CD8-positive, alpha-beta memory T cell (primary cell): ENCODE measurements around the gene PSMC4. TPM values are rescaled to one million over a fixed set of nuclear protein-coding genes. Genes with fewer than 3 reads are reported as not detected.
A peak's percentile ranks its signal among the peaks of the same experiment; 100 is the strongest.

Source experiments
- CTCF ChIA-PET: fragments of 350-600 bp; sonication (Branson Sonifier 250); formaldehyde crosslinking; loops from one replicate; lab custom pipeline; 2021; ENCODE audit warnings: antibody characterized with exemption; lab: Charles Lee
- POLR2A ChIA-PET: fragments of 350-600 bp; sonication (Branson Sonifier 250); formaldehyde crosslinking; loops from one replicate; lab custom pipeline; 2021; ENCODE audit warnings: antibody characterized with exemption; lab: Charles Lee
- DNase-seq, 5 donors: peaks; one replicate each; pipeline versions ENCODE4 v3.0.0 to v3.0.0-alpha.2; 2020 to 2022; ENCODE audit warnings: mixed read lengths in 1 of 5
- H3K27ac ChIP-seq: one replicate; pipeline ENCODE4 v1.7.0; 2013; ENCODE audit warnings: low read depth, mild to moderate bottlenecking, low read length, moderate library complexity
- H3K27me3 ChIP-seq: 2 replicates; pipeline ENCODE4 v1.7.0; 2013; ENCODE audit warnings: low read length, mild to moderate bottlenecking; ENCODE audit not compliant: insufficient read depth, poor library complexity, severe bottlenecking
- H3K36me3 ChIP-seq: 2 replicates; pipeline ENCODE4 v1.7.0; 2013; ENCODE audit warnings: mild to moderate bottlenecking, low read length, moderate library complexity; ENCODE audit not compliant: insufficient read depth
- H3K4me1 ChIP-seq: 2 replicates; pipeline ENCODE4 v1.7.0; 2013; ENCODE audit warnings: mild to moderate bottlenecking, low read length, moderate library complexity; ENCODE audit not compliant: insufficient read depth
- H3K4me3 ChIP-seq: 2 replicates; pipeline ENCODE4 v1.7.0; 2013; ENCODE audit warnings: mild to moderate bottlenecking, low read length
- H3K9me3 ChIP-seq: 2 replicates; pipeline ENCODE4 v1.7.0; 2013; ENCODE audit warnings: mild to moderate bottlenecking, low read length
- H3K27ac Mint-ChIP-seq, 8 donors: one replicate each; pipeline ENCODE4 v1.8.0; 2020 to 2021; ENCODE audit warnings: mixed read lengths in 8 of 8, mild to moderate bottlenecking in 6 of 8, inconsistent platforms in 3 of 8, moderate library complexity in 3 of 8
- H3K27me3 Mint-ChIP-seq, 2 donors: one replicate each; pipeline ENCODE4 v1.8.0; 2020 to 2021; ENCODE audit warnings: mixed read lengths in 2 of 2, mild to moderate bottlenecking in 1 of 2, moderate library complexity in 1 of 2
- H3K36me3 Mint-ChIP-seq, 3 donors: one replicate each; pipeline ENCODE4 v1.8.0; 2020 to 2021; ENCODE audit warnings: mixed read lengths in 3 of 3, inconsistent platforms in 1 of 3, mild to moderate bottlenecking in 1 of 3
- H3K4me1 Mint-ChIP-seq, 3 donors: one replicate each; pipeline ENCODE4 v1.8.0; 2020 to 2021; ENCODE audit warnings: mixed read lengths in 3 of 3, inconsistent platforms in 1 of 3, mild to moderate bottlenecking in 1 of 3
- H3K4me3 Mint-ChIP-seq, 7 donors: one replicate each; pipeline ENCODE4 v1.8.0; 2020 to 2021; ENCODE audit warnings: mixed read lengths in 7 of 7, mild to moderate bottlenecking in 6 of 7, moderate library complexity in 4 of 7, inconsistent platforms in 2 of 7
- H3K9me3 Mint-ChIP-seq, 5 donors: one replicate each; pipeline ENCODE4 v1.8.0; 2020 to 2022; ENCODE audit warnings: mixed read lengths in 5 of 5, mild to moderate bottlenecking in 3 of 5, moderate library complexity in 2 of 5, inconsistent platforms in 1 of 5
- polyA plus RNA-seq: library from polyadenylated mRNA; unstranded; fragments of 300-500 nt; fragmentation: Illumina TruSeq; gene quantifications from one replicate; pipeline ENCODE4 v1.2.3, GENCODE V29; 2021
- total RNA-seq, 2 experiments: library from RNA; stranded (reverse); gene quantifications; one replicate each; pipeline ENCODE4 v1.2.3, GENCODE V29; 2021

The PSMC4 gene
- total and polyA plus RNA-seq, 3 experiments from 2014 or later, result 114 to 179 (median 170) TPM

DNA sequence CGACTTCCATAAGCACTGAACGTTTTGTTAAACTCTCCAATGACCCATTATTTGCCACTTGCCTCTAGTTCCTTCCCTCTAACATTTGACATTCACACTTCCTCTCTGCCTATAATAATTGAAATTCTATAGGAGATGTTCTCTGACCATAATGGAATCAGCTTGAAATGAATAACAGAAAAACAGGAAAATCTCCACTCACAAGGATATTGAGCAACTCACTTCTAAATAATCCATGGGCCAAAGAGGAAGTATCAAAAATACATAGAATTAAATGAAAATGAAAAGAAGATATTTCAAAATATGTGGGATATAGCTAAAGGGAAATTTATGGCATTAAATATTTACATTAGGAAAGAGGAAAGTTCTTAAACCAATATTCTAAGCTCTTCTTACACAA is 33.2 kb upstream of the PSMC4 start:
- H3K9me3 Mint-ChIP-seq, result peaks cover 10 to 21% (median 17%) of the 10 kb centered on the region in 5 donors
- no peak overlapping the region for H3K4me3 Mint-ChIP-seq
- Histone ChIP-seq H3K36me3 (no peaks in the 10 kb centered on the region), H3K27ac (no peak overlapping the region), H3K27me3 (no peaks in the 10 kb centered on the region), H3K4me1 (peaks cover 68% of the 10 kb centered on the region), H3K4me3 (no peak overlapping the region), H3K9me3 (no peaks in the 10 kb centered on the region)
- ChIA-PET POLR2A (interaction anchor here (0.5 kb wide), 1 partner anchor 8 kb away, joined by 3 read pairs; no protein-coding TSS in a partner anchor), CTCF (interaction anchor here (2.0 kb wide), 1 partner anchor 33 kb away, joined by 15 read pairs; the partner anchor contains the start of gene PSMC4)
- H3K27me3 Mint-ChIP-seq, result no peaks in the 10 kb centered on the region
- H3K36me3 Mint-ChIP-seq, result peaks cover 0 to 18% (median 2%) of the 10 kb centered on the region in 3 donors
- peaks cover 73 to 84% (median 82%) of the 10 kb centered on the region in 3 donors for H3K4me1 Mint-ChIP-seq
- DNase-seq, result no peak
- peak overlapping the region in 6 of 8 donors; percentile 47 to 90 (median 78) for H3K27ac Mint-ChIP-seq

DNA sequence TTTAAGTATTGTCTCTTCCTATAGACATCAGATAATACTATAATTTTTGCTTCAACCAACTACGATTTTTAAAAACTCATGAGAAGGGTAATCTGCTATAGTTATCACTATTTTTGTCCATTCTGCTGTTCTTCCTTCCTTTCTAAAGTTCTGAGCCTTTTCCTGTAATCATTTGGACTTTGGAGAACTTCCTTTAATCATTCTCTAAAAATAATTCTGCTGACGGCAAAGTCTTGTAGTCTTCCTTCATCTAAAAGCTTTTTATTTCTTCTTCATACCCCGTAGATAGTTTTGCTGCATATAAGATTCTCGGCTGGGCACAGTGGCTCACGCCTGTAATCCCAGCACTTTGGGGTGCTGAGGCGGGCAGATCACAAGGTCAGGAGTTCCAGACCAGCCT is 31.4 kb upstream of the PSMC4 start:
- Histone ChIP-seq H3K9me3 (no peaks in the 10 kb centered on the region), H3K27ac (no peak overlapping the region), H3K4me3 (no peak overlapping the region), H3K27me3 (no peaks in the 10 kb centered on the region), H3K36me3 (no peaks in the 10 kb centered on the region), H3K4me1 (peaks cover 77% of the 10 kb centered on the region)
- H3K4me1 Mint-ChIP-seq, result peaks cover 78 to 90% (median 89%) of the 10 kb centered on the region in 3 donors
- peak overlapping the region in 3 of 7 donors; percentile 9 to 32 (median 23) for H3K4me3 Mint-ChIP-seq
- H3K27me3 Mint-ChIP-seq, result no peaks in the 10 kb centered on the region
- peaks cover 0 to 18% (median 2%) of the 10 kb centered on the region in 3 donors for H3K36me3 Mint-ChIP-seq
- H3K27ac Mint-ChIP-seq, result peak overlapping the region; percentile 20 to 99 (median 64)
- no peak for DNase-seq
- CTCF ChIA-PET, result interaction anchor here (5.9 kb wide), 1 partner anchor 31 kb away, joined by 79 read pairs; the partner anchor contains the start of gene PSMC4
- H3K9me3 Mint-ChIP-seq, result peaks cover 10 to 21% (median 17%) of the 10 kb centered on the region in 5 donors
- POLR2A ChIA-PET, result interaction anchor here (0.7 kb wide), 1 partner anchor 31 kb away, joined by 4 read pairs; the partner anchor contains the start of gene PSMC4

DNA sequence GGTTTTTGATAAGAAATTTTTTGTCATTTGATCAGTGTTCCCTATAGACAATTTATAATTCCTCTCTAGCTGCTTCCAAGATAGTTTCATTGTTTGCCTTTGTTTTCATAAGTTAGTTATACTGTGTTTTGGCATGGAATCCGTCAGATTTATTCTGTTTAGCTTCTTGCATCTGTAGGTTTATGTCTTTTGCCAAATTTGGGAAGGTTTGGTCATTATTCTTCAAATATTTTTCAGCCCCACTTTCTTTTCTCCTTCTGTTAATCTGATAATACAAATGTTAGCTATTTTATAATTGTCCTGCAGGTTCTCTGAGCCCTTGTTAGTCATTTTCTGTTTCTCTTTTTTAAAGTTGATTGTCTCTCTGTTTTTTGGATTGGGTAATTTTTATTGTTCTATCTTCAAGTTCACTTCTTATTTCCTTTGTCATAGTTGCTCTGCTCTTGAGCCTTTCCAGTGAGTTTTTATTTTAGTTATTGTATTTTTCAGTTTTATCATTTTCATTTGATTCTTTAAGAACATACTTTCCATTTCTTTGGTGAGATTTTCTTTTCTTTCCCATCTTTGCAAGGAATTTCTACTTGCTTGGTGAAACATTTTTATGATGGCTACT is 30.6 kb upstream of the PSMC4 start:
- peaks cover 74 to 89% (median 89%) of the 10 kb centered on the region in 3 donors for H3K4me1 Mint-ChIP-seq
- no peaks in the 10 kb centered on the region for H3K27me3 Mint-ChIP-seq
- peaks cover 10 to 21% (median 17%) of the 10 kb centered on the region in 5 donors for H3K9me3 Mint-ChIP-seq
- Histone ChIP-seq H3K4me1 (peaks cover 77% of the 10 kb centered on the region), H3K4me3 (no peak overlapping the region), H3K27ac (no peak overlapping the region), H3K9me3 (no peaks in the 10 kb centered on the region), H3K36me3 (no peaks in the 10 kb centered on the region), H3K27me3 (no peaks in the 10 kb centered on the region)
- DNase-seq, result no peak
- peaks cover 1 to 18% (median 2%) of the 10 kb centered on the region in 3 donors for H3K36me3 Mint-ChIP-seq
- ChIA-PET CTCF (interaction anchor here (5.9 kb wide), 1 partner anchor 30 kb away, joined by 79 read pairs; the partner anchor contains the start of gene PSMC4), POLR2A (interaction anchor here (0.7 to 2.6 kb wide), 2 partner anchors 30 kb away, joined by 4 to 28 read pairs; partner anchors contain the start of gene PSMC4)
- H3K27ac Mint-ChIP-seq, result peak overlapping the region; percentile 69 to 99 (median 93)
- peak overlapping the region in 6 of 7 donors; percentile 65 to 83 (median 74) for H3K4me3 Mint-ChIP-seq

- peak in 3 of 5 donors; percentile 12 to 44 (median 34) for DNase-seq
- Mint-ChIP-seq H3K9me3 (peaks cover 10 to 21% (median 17%) of the 10 kb centered on the region in 5 donors), H3K27me3 (no peaks in the 10 kb centered on the region), H3K27ac (peak overlapping the region; percentile 69 to 99 (median 93)), H3K36me3 (peaks cover 1 to 18% (median 2%) of the 10 kb centered on the region in 3 donors), H3K4me1 (peaks cover 68 to 86% (median 81%) of the 10 kb centered on the region in 3 donors), H3K4me3 (peak overlapping the region; percentile 65 to 83 (median 72))
- H3K9me3 ChIP-seq, result no peaks in the 10 kb centered on the region
- ChIA-PET POLR2A (interaction anchor here (0.7 to 2.6 kb wide), 3 partner anchors 12 to 29 kb away, joined by 3 to 28 read pairs (median 12); partner anchors contain the start of gene PSMC4), CTCF (interaction anchor here (5.9 kb wide), 1 partner anchor 29 kb away, joined by 79 read pairs; the partner anchor contains the start of gene PSMC4)
- peaks cover 69% of the 10 kb centered on the region for H3K4me1 ChIP-seq
- peak overlapping the region; percentile 38 for H3K4me3 ChIP-seq
- H3K27me3 ChIP-seq, result no peaks in the 10 kb centered on the region
- H3K27ac ChIP-seq, result peak overlapping the region; percentile 40
- H3K36me3 ChIP-seq, result no peaks in the 10 kb centered on the region
Measured at GRCh38 chr19:39941151-39941550, 29.8 kb upstream of the PSMC4 start.

DNA sequence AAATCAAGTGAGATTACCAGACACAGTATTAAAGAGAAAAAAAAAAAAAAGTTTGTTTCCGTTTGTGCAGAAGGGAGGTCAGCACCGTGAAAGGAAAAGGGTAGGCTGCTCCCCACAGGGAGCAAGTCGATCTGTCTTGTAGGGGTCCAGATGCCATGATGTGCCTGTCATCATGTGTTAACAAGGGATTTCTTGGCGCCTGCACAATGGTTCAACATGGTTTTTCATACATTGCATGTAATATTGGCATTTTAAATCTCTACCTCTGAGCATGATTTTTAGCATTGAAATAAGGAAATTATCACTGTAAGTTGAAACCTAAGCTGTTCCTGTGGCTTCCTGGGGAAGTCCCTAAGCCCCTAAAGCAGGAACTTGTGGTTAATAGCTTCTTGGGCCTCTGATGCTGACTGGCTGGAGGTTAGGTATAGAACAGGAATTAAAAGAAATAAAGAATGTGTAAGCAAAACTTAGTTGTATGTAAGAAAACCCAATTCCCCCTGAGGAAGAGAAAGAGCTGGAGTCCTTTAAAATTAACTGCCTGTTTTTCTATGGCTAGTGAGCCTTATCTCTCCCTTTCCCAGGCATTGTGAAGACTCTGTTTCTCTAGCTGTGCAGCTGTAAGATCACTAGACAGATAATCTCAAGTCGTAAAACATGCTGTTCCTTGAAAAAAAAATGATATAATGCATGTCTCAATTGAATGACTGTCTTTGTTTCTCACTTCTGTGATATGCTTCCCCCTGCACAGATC is 29.2 kb upstream of the PSMC4 start:
- Mint-ChIP-seq H3K9me3 (peaks cover 10 to 21% (median 17%) of the 10 kb centered on the region in 5 donors), H3K4me3 (peak overlapping the region; percentile 65 to 83 (median 72)), H3K36me3 (peaks cover 2 to 18% (median 4%) of the 10 kb centered on the region in 3 donors), H3K27ac (peak overlapping the region; percentile 69 to 99 (median 93)), H3K4me1 (peaks cover 66 to 84% (median 80%) of the 10 kb centered on the region in 3 donors), H3K27me3 (no peaks in the 10 kb centered on the region)
- CTCF ChIA-PET, result interaction anchor here (0.9 to 5.9 kb wide), 5 partner anchors 10 to 98 kb away, joined by 3 to 79 read pairs (median 4); partner anchors contain the start of gene PSMC4
- Histone ChIP-seq H3K4me3 (peak overlapping the region; percentile 38), H3K27me3 (no peaks in the 10 kb centered on the region), H3K9me3 (no peaks in the 10 kb centered on the region), H3K36me3 (no peaks in the 10 kb centered on the region), H3K27ac (peak overlapping the region; percentile 40), H3K4me1 (peaks cover 63% of the 10 kb centered on the region)
- DNase-seq, result peak; percentile 30 to 84 (median 80)
- POLR2A ChIA-PET, result interaction anchor here (0.6 to 2.6 kb wide), 7 partner anchors 12 to 535 kb away, joined by 3 to 28 read pairs (median 4); partner anchors contain the start of genes PSMC4, ZFP36 and ZNF780A

GRCh38 chr19:39942366-39942730 is 28.6 kb upstream of the PSMC4 start:
- H3K4me3 Mint-ChIP-seq, result peak overlapping the region; percentile 65 to 83 (median 72)
- H3K27me3 ChIP-seq, result no peaks in the 10 kb centered on the region
- H3K9me3 Mint-ChIP-seq, result peaks cover 10 to 21% (median 17%) of the 10 kb centered on the region in 5 donors
- CTCF ChIA-PET, result interaction anchor here (0.9 to 5.9 kb wide), 5 partner anchors 9 to 99 kb away, joined by 3 to 79 read pairs (median 4); partner anchors contain the start of gene PSMC4
- H3K9me3 ChIP-seq, result no peaks in the 10 kb centered on the region
- no peaks in the 10 kb centered on the region for H3K27me3 Mint-ChIP-seq
- H3K27ac Mint-ChIP-seq, result peak overlapping the region; percentile 69 to 99 (median 93)
- H3K4me3 ChIP-seq, result peak overlapping the region; percentile 38
- no peaks in the 10 kb centered on the region for H3K36me3 ChIP-seq
- no peak for DNase-seq
- peaks cover 2 to 18% (median 4%) of the 10 kb centered on the region in 3 donors for H3K36me3 Mint-ChIP-seq
- peaks cover 57% of the 10 kb centered on the region for H3K4me1 ChIP-seq
- peaks cover 64 to 81% (median 77%) of the 10 kb centered on the region in 3 donors for H3K4me1 Mint-ChIP-seq
- H3K27ac ChIP-seq, result peak overlapping the region; percentile 29
- POLR2A ChIA-PET, result interaction anchor here (0.6 to 2.6 kb wide), 6 partner anchors 11 to 536 kb away, joined by 3 to 28 read pairs (median 4); partner anchors contain the start of genes PSMC4, ZFP36 and ZNF780A

DNA sequence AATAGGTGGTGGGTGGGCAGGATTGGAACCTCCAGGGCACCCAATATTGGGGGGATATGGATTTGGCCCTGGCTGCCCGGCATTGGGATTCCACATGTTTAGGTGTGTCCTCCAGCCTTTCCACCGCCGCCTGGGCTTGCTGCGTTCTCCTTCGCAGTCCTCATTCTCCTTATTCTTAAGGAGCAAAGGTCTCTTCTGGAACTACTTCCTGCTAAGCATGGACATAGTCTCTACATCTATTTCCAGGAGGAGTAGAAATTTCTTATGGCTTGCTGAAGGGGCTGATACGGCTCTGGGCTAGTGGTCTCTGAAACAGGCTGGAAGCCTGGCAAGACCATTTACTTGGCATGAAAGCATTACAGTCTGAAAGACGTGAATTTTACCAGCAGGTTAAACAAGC is 27.4 kb upstream of the PSMC4 start:
- no peaks in the 10 kb centered on the region for H3K36me3 ChIP-seq
- peaks cover 63% of the 10 kb centered on the region for H3K4me1 ChIP-seq
- H3K36me3 Mint-ChIP-seq, result peaks cover 2 to 18% (median 11%) of the 10 kb centered on the region in 3 donors
- ChIA-PET CTCF (interaction anchor here (5.9 kb wide), 1 partner anchor 27 kb away, joined by 79 read pairs; the partner anchor contains the start of gene PSMC4), POLR2A (interaction anchor here (2.2 kb wide), 1 partner anchor 27 kb away, joined by 7 read pairs; the partner anchor contains the start of gene PSMC4)
- H3K9me3 ChIP-seq, result no peaks in the 10 kb centered on the region
- no peak for DNase-seq
- peaks cover 10 to 18% (median 17%) of the 10 kb centered on the region in 5 donors for H3K9me3 Mint-ChIP-seq
- H3K27me3 ChIP-seq, result no peaks in the 10 kb centered on the region
- no peak overlapping the region for H3K27ac ChIP-seq
- peak overlapping the region; percentile 62 to 99 (median 86) for H3K27ac Mint-ChIP-seq
- H3K27me3 Mint-ChIP-seq, result no peaks in the 10 kb centered on the region
- peaks cover 65 to 84% (median 79%) of the 10 kb centered on the region in 3 donors for H3K4me1 Mint-ChIP-seq
- no peak overlapping the region for H3K4me3 ChIP-seq
- H3K4me3 Mint-ChIP-seq, result peak overlapping the region in 6 of 7 donors; percentile 6 to 79 (median 52)
